Activated T-helper 1 cell treated with Interleukin-2 at 50 U/mL for 16 hours (primary cell): ENCODE data around the gene NKG7.
"Not testable (repeated sequence)": the region's sequence is repeated elsewhere in the genome, so short reads cannot be mapped to it uniquely, and the experiment has no call there.

Source experiments
- DNase-seq: peaks from one replicate; pipeline ENCODE4 v3.0.0-alpha.2; 2020; ENCODE audit warnings: low read depth

Gene NKG7

GRCh38 chr19:51372649-51373504 is at the start of gene NKG7:
Gene NKG7 (minus strand): TSS chr19:51372654. CDS start chr19:51372535, 119 bp downstream.
- DNase-seq = peak; percentile 46

- peak; percentile 65 for DNase-seq
These were observed 49.6 kb upstream of the NKG7 start for GRCh38 chr19:51422053-51422448.

- no peak for DNase-seq
These were observed 49.0 kb upstream of the NKG7 start for GRCh38 chr19:51421229-51422052.

GRCh38 chr19:51420511-51420910 is 48.1 kb upstream of the NKG7 start:
- not testable (repeated sequence) for DNase-seq

GRCh38 chr19:51418707-51419106 is 46.3 kb upstream of the NKG7 start:
- no peak for DNase-seq

- DNase-seq = no peak
These were observed 45.3 kb upstream of the NKG7 start for GRCh38 chr19:51417810-51418157.

- DNase-seq = no peak
These were observed 44.8 kb upstream of the NKG7 start, which contains the start of gene SIGLEC10 for GRCh38 chr19:51417107-51417809. Gene SIGLEC10 (minus strand): TSS chr19:51417642. CDS start chr19:51417581, 61 bp downstream.

- DNase-seq = not testable (repeated sequence)
These were observed 44.0 kb upstream of the NKG7 start for GRCh38 chr19:51416422-51416821.

- DNase-seq = no peak
These were observed 42.7 kb upstream of the NKG7 start for GRCh38 chr19:51415187-51415586.

- DNase-seq = no peak
These were observed 38.7 kb upstream of the NKG7 start for GRCh38 chr19:51410950-51411748.

GRCh38 chr19:51407511-51408131 is 35.2 kb upstream of the NKG7 start:
- no peak for DNase-seq

GRCh38 chr19:51402117-51402516 is 29.7 kb upstream of the NKG7 start:
- DNase-seq = no peak

- not testable (repeated sequence) for DNase-seq
These were observed 27.5 kb upstream of the NKG7 start for GRCh38 chr19:51399936-51400335.

GRCh38 chr19:51399231-51399630 is 26.8 kb upstream of the NKG7 start:
- DNase-seq = no peak

GRCh38 chr19:51398096-51398704 is 25.7 kb upstream of the NKG7 start:
- no peak for DNase-seq

- not testable (repeated sequence) for DNase-seq
These were observed 25.0 kb upstream of the NKG7 start for GRCh38 chr19:51397453-51397852.

- no peak for DNase-seq
These were observed 23.7 kb upstream of the NKG7 start for GRCh38 chr19:51396175-51396574.

- DNase-seq = peak; percentile 67
These were observed 21.8 kb upstream of the NKG7 start for GRCh38 chr19:51394050-51394836.

- no peak for DNase-seq
These were observed 20.2 kb upstream of the NKG7 start for GRCh38 chr19:51392701-51393100.
